Smooth muscle cell (in vitro differentiated cells): ENCODE data around the gene ENTREP1. TPM values are rescaled to one million over a fixed set of nuclear protein-coding genes. Genes with fewer than 3 reads are reported as not detected.
A peak's percentile ranks its signal among the peaks of the same experiment; 100 is the strongest.

ENCODE experiments used
- DNase-seq: peaks from one replicate; lab custom pipeline; 2025; ENCODE audit not compliant: unreplicated experiment; lab: John Stamatoyannopoulos, UW
- H2AFZ ChIP-seq: fragments of 200-600 bp; sonication (generic); 2 replicates; pipeline ENCODE4 v1.6.0; 2016; ENCODE audit warnings: antibody characterized with exemption, low read depth, mild to moderate bottlenecking
- H3F3A ChIP-seq: fragments of 200-600 bp; sonication (generic); 2 replicates; pipeline ENCODE4 v1.6.0; 2017; ENCODE audit warnings: antibody characterized with exemption, low read depth
- H3K27ac ChIP-seq: fragments of 200-600 bp; sonication (generic); 2 replicates; pipeline ENCODE4 v1.5.1; 2016; ENCODE audit warnings: low read depth, mild to moderate bottlenecking
- H3K27me3 ChIP-seq: fragments of 200-600 bp; sonication (generic); 2 replicates; pipeline ENCODE4 v1.6.1; 2016; ENCODE audit warnings: low read depth, mild to moderate bottlenecking
- H3K36me3 ChIP-seq: fragments of 200-600 bp; sonication (generic); 2 replicates; pipeline ENCODE4 v1.5.1; 2016; ENCODE audit warnings: low read depth
- H3K4me1 ChIP-seq: fragments of 200-600 bp; sonication (generic); 2 replicates; pipeline ENCODE4 v1.5.1; 2016; ENCODE audit warnings: low read depth
- H3K4me2 ChIP-seq: fragments of 200-600 bp; sonication (generic); 2 replicates; pipeline ENCODE4 v1.6.0; 2016; ENCODE audit warnings: mild to moderate bottlenecking
- H3K4me3 ChIP-seq: fragments of 200-600 bp; sonication (generic); 2 replicates; pipeline ENCODE4 v1.5.1; 2016; ENCODE audit warnings: mild to moderate bottlenecking
- H3K79me2 ChIP-seq: fragments of 200-600 bp; sonication (generic); 2 replicates; pipeline ENCODE4 v1.6.0; 2016; ENCODE audit warnings: low read depth, mild to moderate bottlenecking
- H3K9ac ChIP-seq: fragments of 200-600 bp; sonication (generic); 2 replicates; pipeline ENCODE4 v1.6.0; 2016; ENCODE audit warnings: low read depth
- H3K9me3 ChIP-seq: fragments of 200-600 bp; sonication (generic); replicated peaks from 2 replicates; pipeline ENCODE4 v1.5.1; 2016; ENCODE audit warnings: low read depth
- H4K20me1 ChIP-seq: fragments of 200-600 bp; sonication (generic); 2 replicates; pipeline ENCODE4 v1.6.0; 2016; ENCODE audit warnings: low read depth
- CTCF ChIP-seq: fragments of 200-600 bp; sonication (generic); IDR thresholded peaks from 2 replicates; pipeline ENCODE4 v1.5.1; 2017; ENCODE audit warnings: borderline replicate concordance, mild to moderate bottlenecking, antibody characterized with exemption; ENCODE audit not compliant: insufficient read depth, poor library complexity, severe bottlenecking
- WGBS: methylation state at CpG from one replicate; pipeline ENCODE4 v1.1.7; 2016; ENCODE audit warnings: low lambda C conversion rate; 5-methylcytosine and 5-hydroxymethylcytosine counted together
- polyA plus RNA-seq: library from polyadenylated mRNA; unstranded; fragments of >200 nt; fragmentation: Nextera tagmentation; extraction: Ambion mirVana; gene quantifications from 2 replicates; pipeline ENCODE4 v1.2.1, GENCODE V29; 2016
- total RNA-seq: library from RNA; depleted of rRNA; stranded (reverse); fragments of >200 nt; gene quantifications from 2 replicates; pipeline ENCODE4 v1.2.3, GENCODE V29; 2014

Gene ENTREP1
- total and polyA plus RNA-seq, 2 experiments from 2014 or later: 2.4 to 7.3 TPM

DNA sequence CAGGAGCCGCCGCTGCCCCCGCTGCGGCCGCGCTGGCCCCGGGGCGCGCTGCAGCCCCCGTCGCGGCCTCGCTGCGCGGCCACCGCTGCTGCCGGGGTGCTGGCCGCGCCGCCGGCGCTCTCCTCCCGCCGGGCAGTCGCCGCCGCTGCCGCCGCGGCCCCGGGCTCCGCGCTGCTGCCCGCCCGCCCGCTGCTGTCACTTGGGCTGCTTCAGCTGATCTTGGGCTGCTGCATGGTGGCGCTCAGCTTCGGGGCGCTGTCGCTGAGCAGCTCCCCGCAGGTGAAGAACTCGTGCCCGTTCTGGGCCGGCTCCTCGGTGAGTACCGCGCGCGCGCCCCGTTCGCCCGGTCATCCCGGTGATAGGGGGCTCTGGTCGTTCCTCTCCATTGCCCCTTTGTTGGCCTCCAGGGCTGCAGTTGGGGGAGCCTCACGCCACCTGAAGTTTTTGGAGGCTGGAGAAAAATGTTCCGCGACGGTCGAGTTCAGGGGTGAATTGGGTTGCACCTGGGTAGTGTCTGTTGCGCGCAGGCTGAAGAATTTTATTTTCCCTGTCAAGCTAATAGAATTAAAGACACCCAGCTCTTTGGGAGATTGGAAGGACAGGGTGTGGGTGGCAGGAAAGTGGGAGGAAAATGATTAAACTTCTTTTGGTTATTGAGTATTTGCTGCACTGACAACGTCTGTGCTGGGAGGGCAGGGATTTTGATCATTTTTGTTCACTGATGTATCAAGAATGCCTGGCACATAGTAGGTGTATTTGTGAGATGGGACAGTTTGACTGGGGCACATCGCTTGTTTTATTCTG is 596 bp downstream of the ENTREP1 start:
- TF ChIP-seq CTCF: no peak
- Histone ChIP-seq H3K36me3 (no peaks in the 10 kb centered on the region), H4K20me1 (no peaks in the 10 kb centered on the region), H2AFZ (no peak overlapping the region), H3K4me3 (peak overlapping the region; percentile 59), H3K27ac (no peak overlapping the region), H3K4me1 (peaks cover 6% of the 10 kb centered on the region), H3F3A (no peaks in the 10 kb centered on the region), H3K9ac (no peak overlapping the region), H3K4me2 (peak overlapping the region; percentile 93), H3K79me2 (no peaks in the 10 kb centered on the region), H3K27me3 (peaks cover 63% of the 10 kb centered on the region), H3K9me3 (no peaks in the 10 kb centered on the region)
- 3% methylated on average over 56 of the region's 64 CpGs for WGBS
- no peak for DNase-seq

GRCh38 chr9:69326261-69326660 is 1.2 kb downstream of the ENTREP1 start:
- Histone ChIP-seq H2AFZ (no peak overlapping the region), H3K27ac (no peak overlapping the region), H3K36me3 (no peaks in the 10 kb centered on the region), H3K4me2 (peak overlapping the region; percentile 93), H3K4me1 (peaks cover 6% of the 10 kb centered on the region), H3K9me3 (no peaks in the 10 kb centered on the region), H3K4me3 (peak overlapping the region; percentile 59), H3K79me2 (no peaks in the 10 kb centered on the region), H4K20me1 (no peaks in the 10 kb centered on the region), H3K27me3 (peaks cover 63% of the 10 kb centered on the region), H3K9ac (no peak overlapping the region), H3F3A (no peaks in the 10 kb centered on the region)
- TF ChIP-seq CTCF: no peak
- no peak for DNase-seq
- WGBS: 32% methylated on average over 7 of the region's 7 CpGs

DNA sequence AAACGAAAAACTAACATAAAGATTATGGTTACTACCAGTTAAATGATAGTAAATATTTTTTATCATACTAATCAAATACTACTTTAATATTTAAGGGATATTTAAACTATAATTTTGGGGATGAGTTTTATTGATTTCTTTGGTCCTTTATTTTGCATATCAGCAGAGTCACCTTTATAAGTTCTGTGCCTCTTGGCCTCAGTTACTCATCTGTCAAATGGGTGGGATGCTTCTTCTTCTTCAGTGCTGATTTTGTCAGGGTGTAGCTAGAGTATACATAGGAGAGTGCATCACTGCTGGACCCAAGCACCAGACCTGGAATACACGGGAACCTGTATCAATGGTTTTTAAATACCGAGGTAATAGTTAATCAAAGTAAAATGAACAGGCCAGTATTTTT is 5.6 kb downstream of the ENTREP1 start:
- Histone ChIP-seq H3K36me3 (no peaks in the 10 kb centered on the region), H4K20me1 (no peaks in the 10 kb centered on the region), H2AFZ (no peak overlapping the region), H3K79me2 (no peaks in the 10 kb centered on the region), H3K27ac (no peak overlapping the region), H3K4me3 (no peak overlapping the region), H3K27me3 (peaks cover 34% of the 10 kb centered on the region), H3K9me3 (no peaks in the 10 kb centered on the region), H3K4me1 (no peaks in the 10 kb centered on the region), H3K9ac (no peak overlapping the region), H3K4me2 (no peak overlapping the region), H3F3A (no peaks in the 10 kb centered on the region)
- 93% methylated on average over 3 of the region's 3 CpGs for WGBS
- DNase-seq: no peak
- no peak for TF ChIP-seq CTCF

DNA sequence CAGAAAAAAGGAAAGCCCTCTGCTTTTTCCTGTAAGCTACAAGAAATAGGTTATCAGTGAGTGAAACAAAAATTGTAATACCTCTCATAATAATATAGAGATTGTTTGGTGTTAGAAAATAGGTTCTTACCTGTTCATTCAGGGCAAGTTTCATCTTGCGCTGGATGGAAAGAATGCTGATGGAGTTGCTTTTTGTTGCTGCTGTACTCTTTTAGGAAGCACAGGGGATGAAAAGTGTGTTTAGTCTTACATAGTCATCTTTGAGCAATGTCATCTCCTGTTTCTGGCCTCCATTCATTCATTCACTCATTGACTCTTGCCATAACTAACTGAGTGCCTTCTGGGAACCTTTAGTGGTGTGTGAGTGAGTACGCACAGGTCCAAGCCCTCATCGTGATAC is 6.4 kb downstream of the ENTREP1 start:
- Histone ChIP-seq H3K4me1 (no peaks in the 10 kb centered on the region), H3K9me3 (no peaks in the 10 kb centered on the region), H3K4me3 (no peak overlapping the region), H3K79me2 (no peaks in the 10 kb centered on the region), H3K27ac (peak overlapping the region; percentile 59), H3K4me2 (peak overlapping the region; percentile 13), H4K20me1 (no peaks in the 10 kb centered on the region), H3K9ac (no peak overlapping the region), H3K27me3 (peaks cover 25% of the 10 kb centered on the region), H3F3A (no peaks in the 10 kb centered on the region), H3K36me3 (no peaks in the 10 kb centered on the region), H2AFZ (no peak overlapping the region)
- no peak for TF ChIP-seq CTCF
- no peak for DNase-seq
- 92% methylated on average over 3 of the region's 3 CpGs for WGBS
